Neutrophil (primary cell): ENCODE measurements around the gene WNT3.

Source experiments
- H3K27ac ChIP-seq: fragments of 200-600 bp; sonication (generic); 2 replicates; pipeline ENCODE4 v1.5.1; 2016; ENCODE audit warnings: mild to moderate bottlenecking, moderate library complexity
- H3K27me3 ChIP-seq: fragments of 200-600 bp; sonication (generic); 2 replicates; pipeline ENCODE4 v1.6.0; 2016; ENCODE audit warnings: mild to moderate bottlenecking
- H3K36me3 ChIP-seq: fragments of 200-600 bp; sonication (generic); 2 replicates; pipeline ENCODE4 v1.5.1; 2017
- H3K4me1 ChIP-seq, 2 experiments: fragments of 200-600 bp in 1 of 2; sonication (generic) in 1 of 2; 1 replicate in 1 of 2; 2 replicates in 1 of 2; pipeline versions ENCODE4 v1.5.1 to v1.6.1; 2013 to 2016; ENCODE audit warnings: low read depth in 1 of 2, low read length in 1 of 2, mild to moderate bottlenecking in 1 of 2, moderate library complexity in 1 of 2; ENCODE audit not compliant: control insufficient read depth in 1 of 2, insufficient read depth in 1 of 2
- H3K4me3 ChIP-seq, 2 experiments: fragments of 200-600 bp in 1 of 2; sonication (generic) in 1 of 2; 1 replicate in 1 of 2; 2 replicates in 1 of 2; pipeline ENCODE4 v1.5.1; 2013 to 2016; ENCODE audit warnings: low read depth in 1 of 2, low read length in 1 of 2, mild to moderate bottlenecking in 1 of 2, moderate library complexity in 1 of 2
- H3K9me3 ChIP-seq: fragments of 200-600 bp; sonication (generic); 2 replicates; pipeline ENCODE4 v1.5.1; 2016
- CTCF ChIP-seq: fragments of 200-600 bp; sonication (generic); IDR thresholded peaks from 2 replicates; pipeline ENCODE4 v1.5.1; 2016; ENCODE audit warnings: antibody characterized with exemption

The WNT3 gene

GRCh38 chr17:46788796-46789195, 29.7 kb downstream of the WNT3 start:
- no peaks in the 10 kb centered on the region for H3K36me3 ChIP-seq
- H3K4me3 ChIP-seq, result no peak overlapping the region
- peaks cover 42% of the 10 kb centered on the region for H3K27me3 ChIP-seq
- no peaks in the 10 kb centered on the region for H3K4me1 ChIP-seq
- no peak overlapping the region for H3K27ac ChIP-seq
- no peaks in the 10 kb centered on the region for H3K9me3 ChIP-seq
- TF ChIP-seq CTCF, result no peak

- no peak overlapping the region for H3K27ac ChIP-seq
- no peak for TF ChIP-seq CTCF
Observed at GRCh38 chr17:46788300-46788699, 30.2 kb downstream of the WNT3 start.

GRCh38 chr17:46787478-46787877, 31.0 kb downstream of the WNT3 start:
- Histone ChIP-seq H3K4me3 (no peak overlapping the region), H3K36me3 (no peaks in the 10 kb centered on the region), H3K9me3 (no peaks in the 10 kb centered on the region), H3K4me1 (no peaks in the 10 kb centered on the region), H3K27ac (no peak overlapping the region), H3K27me3 (peaks cover 32% of the 10 kb centered on the region)
- TF ChIP-seq CTCF, result no peak

More at GRCh38 chr17:46788300-46788699, 30.2 kb downstream of the WNT3 start:
- Histone ChIP-seq H3K9me3 (no peaks in the 10 kb centered on the region), H3K36me3 (no peaks in the 10 kb centered on the region), H3K4me1 (no peaks in the 10 kb centered on the region), H3K4me3 (no peak overlapping the region), H3K27me3 (peaks cover 37% of the 10 kb centered on the region)

GRCh38 chr17:46785696-46786095, 32.8 kb downstream of the WNT3 start:
- H3K27ac ChIP-seq, result no peak overlapping the region
- peaks cover 14% of the 10 kb centered on the region for H3K27me3 ChIP-seq
- H3K4me1 ChIP-seq, result no peaks in the 10 kb centered on the region
- H3K36me3 ChIP-seq, result no peaks in the 10 kb centered on the region
- no peak overlapping the region for H3K4me3 ChIP-seq
- TF ChIP-seq CTCF, result no peak
- H3K9me3 ChIP-seq, result no peaks in the 10 kb centered on the region

GRCh38 chr17:46783031-46783593, 35.4 kb downstream of the WNT3 start:
- Histone ChIP-seq H3K27me3 (peaks cover 13% of the 10 kb centered on the region), H3K4me1 (no peaks in the 10 kb centered on the region), H3K4me3 (no peak overlapping the region), H3K9me3 (no peaks in the 10 kb centered on the region), H3K27ac (no peak overlapping the region), H3K36me3 (no peaks in the 10 kb centered on the region)
- no peak for TF ChIP-seq CTCF
